Caco-2 (cell line): ENCODE results near the gene CORO2B. TPM values are rescaled to one million over a fixed set of nuclear protein-coding genes. Genes with fewer than 3 reads are reported as not detected.

Source experiments
- BruUV-seq: library from RNA; stranded (reverse); fragments of 400-500 nt; replicated peaks from 2 replicates; lab custom pipeline; 2021; lab: Mats Ljungman, UMichigan
- CTCF ChIA-PET: fragments of 300-600 bp; sonication (Branson Sonifier 250); formaldehyde crosslinking; loops from one replicate; lab custom pipeline; 2022; ENCODE audit warnings: antibody characterized with exemption; lab: Charles Lee
- POLR2A ChIA-PET: fragments of 300-600 bp; sonication (Branson Sonifier 250); formaldehyde crosslinking; loops from one replicate; lab custom pipeline; 2022; ENCODE audit warnings: antibody characterized with exemption; lab: Charles Lee
- DNase-seq, 2 experiments: peaks; one replicate each; pipeline versions ENCODE4 v3.0.0 to v3.0.0-alpha.2; 2020 to 2022
- H3K27me3 ChIP-seq: replicated peaks from 2 replicates; pipeline ENCODE4 v1.6.0; 2011; ENCODE audit warnings: low read length; ENCODE audit not compliant: control insufficient read depth, insufficient read depth
- H3K36me3 ChIP-seq: 2 replicates; pipeline ENCODE4 v1.5.1; 2011; ENCODE audit warnings: low read length; ENCODE audit not compliant: control insufficient read depth, insufficient read depth
- H3K4me1 ChIP-seq: fragments of 250-450 bp; sonication (Bioruptor Pico); 2 replicates; pipeline ENCODE4 v1.5.1; 2020; ENCODE audit warnings: mild to moderate bottlenecking
- H3K4me3 ChIP-seq: 2 replicates; pipeline ENCODE4 v1.5.1; 2011; ENCODE audit warnings: low read depth, mild to moderate bottlenecking, control low read depth, low read length
- H3K9me3 ChIP-seq: fragments of 250-450 bp; sonication (Bioruptor Pico); 2 replicates; pipeline ENCODE4 v1.5.1; 2020; ENCODE audit warnings: mild to moderate bottlenecking, moderate library complexity
- H3K27ac Mint-ChIP-seq: one replicate; pipeline ENCODE4 v1.8.0; 2022; ENCODE audit warnings: mixed read lengths; ENCODE audit not compliant: unreplicated experiment
- H3K27me3 Mint-ChIP-seq: one replicate; pipeline ENCODE4 v1.8.0; 2022; ENCODE audit warnings: mixed read lengths; ENCODE audit not compliant: insufficient read depth, unreplicated experiment
- H3K36me3 Mint-ChIP-seq: one replicate; pipeline ENCODE4 v1.8.0; 2022; ENCODE audit warnings: mild to moderate bottlenecking, mixed read lengths; ENCODE audit not compliant: insufficient read depth, unreplicated experiment
- H3K4me1 Mint-ChIP-seq: one replicate; pipeline ENCODE4 v1.8.0; 2022; ENCODE audit warnings: low read depth, mixed read lengths; ENCODE audit not compliant: unreplicated experiment
- H3K4me3 Mint-ChIP-seq: one replicate; pipeline ENCODE4 v1.8.0; 2022; ENCODE audit warnings: mild to moderate bottlenecking, moderate library complexity, mixed read lengths; ENCODE audit not compliant: unreplicated experiment
- H3K9me3 Mint-ChIP-seq: one replicate; pipeline ENCODE4 v1.8.0; 2022; ENCODE audit warnings: mixed read lengths; ENCODE audit not compliant: unreplicated experiment
- CTCF ChIP-seq, 2 experiments: fragments of 200-600 bp in 1 of 2; IDR thresholded peaks; 1 replicate in 1 of 2; 2 replicates in 1 of 2; pipeline versions ENCODE4 v1.5.1 to v1.8.0; 2011 to 2022; ENCODE audit warnings: antibody characterized with exemption in 1 of 2, control low read depth in 1 of 2, inconsistent platforms in 1 of 2, low read depth in 1 of 2, low read length in 1 of 2, mild to moderate bottlenecking in 1 of 2, moderate library complexity in 1 of 2; ENCODE audit not compliant: insufficient read depth in 1 of 2, severe bottlenecking in 1 of 2, unreplicated experiment in 1 of 2
- intact Hi-C: fragments of 100-400 bp; cut with micrococcal nuclease; formaldehyde crosslinking; loops from one replicate; pipeline ENCODE4 v1.10.0; 2022; ENCODE audit not compliant: unreplicated experiment
- total RNA-seq: library from RNA; stranded (reverse); gene quantifications from 2 replicates; pipeline ENCODE4 v1.2.3, GENCODE V29; 2022

The CORO2B gene
- total RNA-seq, 1 experiment from 2014 or later, result 0.25 TPM

GRCh38 chr15:68561171-68561900 is 17.5 kb upstream of the CORO2B start:
- Histone ChIP-seq H3K27me3 (no peaks in the 10 kb centered on the region), H3K4me3 (no peak overlapping the region), H3K4me1 (no peaks in the 10 kb centered on the region), H3K36me3 (no peaks in the 10 kb centered on the region), H3K9me3 (no peaks in the 10 kb centered on the region)
- no peak overlapping the region for H3K4me3 Mint-ChIP-seq
- H3K9me3 Mint-ChIP-seq, result no peaks in the 10 kb centered on the region
- ChIA-PET POLR2A (no interaction called here), CTCF (interaction anchor here (1.1 to 3.3 kb wide), 3 partner anchors 111 to 364 kb away, joined by 3 to 72 read pairs (median 10); no protein-coding TSS in a partner anchor)
- no peaks in the 10 kb centered on the region for H3K4me1 Mint-ChIP-seq
- no peak overlapping the region for H3K27ac Mint-ChIP-seq
- peaks cover 13% of the 10 kb centered on the region for H3K27me3 Mint-ChIP-seq
- no TSS peak for BruUV-seq
- intact Hi-C loops, result no loop called here
- peak in 1 of 2 experiments; percentile 12 for DNase-seq
- no peak for TF ChIP-seq CTCF (IDR thresholded peaks at IDR 0.05; ENCODE audit: insufficient read depth in 1 of 2, low read depth in 1 of 2, low read length in 1 of 2, severe bottlenecking in 1 of 2, unreplicated experiment in 1 of 2)
- H3K36me3 Mint-ChIP-seq, result no peaks in the 10 kb centered on the region

- no peaks in the 10 kb centered on the region for H3K9me3 Mint-ChIP-seq
- ChIA-PET CTCF (interaction anchor here (3.3 kb wide), 1 partner anchor 110 kb away, joined by 72 read pairs; no protein-coding TSS in a partner anchor), POLR2A (no interaction called here)
- BruUV-seq, result no TSS peak
- peaks cover under 1% of the 10 kb centered on the region for H3K4me1 Mint-ChIP-seq
- H3K4me1 ChIP-seq, result no peaks in the 10 kb centered on the region
- intact Hi-C loops, result no loop called here
- H3K4me3 Mint-ChIP-seq, result no peak overlapping the region
- peak in 1 of 2 experiments; percentile 19 for DNase-seq
- TF ChIP-seq CTCF (IDR thresholded peaks at IDR 0.05; ENCODE audit: insufficient read depth in 1 of 2, low read depth in 1 of 2, low read length in 1 of 2, severe bottlenecking in 1 of 2, unreplicated experiment in 1 of 2), result no peak
- H3K27ac Mint-ChIP-seq, result no peak overlapping the region
- H3K4me3 ChIP-seq, result no peak overlapping the region
- H3K36me3 ChIP-seq, result no peaks in the 10 kb centered on the region
- no peaks in the 10 kb centered on the region for H3K9me3 ChIP-seq
- no peaks in the 10 kb centered on the region for H3K27me3 ChIP-seq
- no peaks in the 10 kb centered on the region for H3K36me3 Mint-ChIP-seq
- peaks cover 13% of the 10 kb centered on the region for H3K27me3 Mint-ChIP-seq
Measured at GRCh38 chr15:68561901-68562300, 16.9 kb upstream of the CORO2B start.

- no peak overlapping the region for H3K4me3 ChIP-seq
- H3K36me3 ChIP-seq, result no peaks in the 10 kb centered on the region
- CTCF ChIA-PET, result no interaction called here
- Mint-ChIP-seq H3K27ac (no peak overlapping the region), H3K27me3 (peaks cover 17% of the 10 kb centered on the region), H3K4me1 (peaks cover 7% of the 10 kb centered on the region), H3K9me3 (no peaks in the 10 kb centered on the region), H3K4me3 (no peak overlapping the region), H3K36me3 (no peaks in the 10 kb centered on the region)
- no peaks in the 10 kb centered on the region for H3K9me3 ChIP-seq
- no peak for DNase-seq
- TF ChIP-seq CTCF (IDR thresholded peaks at IDR 0.05; ENCODE audit: insufficient read depth in 1 of 2, low read depth in 1 of 2, low read length in 1 of 2, severe bottlenecking in 1 of 2, unreplicated experiment in 1 of 2), result no peak
- intact Hi-C loops, result no loop called here
- BruUV-seq, result no TSS peak
- POLR2A ChIA-PET, result no interaction called here
- H3K27me3 ChIP-seq, result no peaks in the 10 kb centered on the region
- H3K4me1 ChIP-seq, result no peaks in the 10 kb centered on the region
Measured at GRCh38 chr15:68564173-68564572, 14.6 kb upstream of the CORO2B start.
